CD4-positive, alpha-beta T cell treated with Interleukin-6 for 4 hours (primary cell): ENCODE results near the gene PLAC9.

Experiments used
- DNase-seq: peaks from one replicate; pipeline ENCODE4 v3.0.0-alpha.2; 2020; ENCODE audit warnings: mixed read lengths

The PLAC9 gene

GRCh38 chr10:80186364-80187012 lies 54.0 kb downstream of the PLAC9 start:
- peak; percentile 36 for DNase-seq

GRCh38 chr10:80187060-80187459 lies 54.5 kb downstream of the PLAC9 start:
- no peak for DNase-seq

GRCh38 chr10:80187465-80188409 lies 55.2 kb downstream of the PLAC9 start:
- DNase-seq = peak; percentile 88

- no peak for DNase-seq
These were observed 56.2 kb downstream of the PLAC9 start for GRCh38 chr10:80188713-80189112.

- no peak for DNase-seq
These were observed 59.2 kb downstream of the PLAC9 start for GRCh38 chr10:80191589-80192270.

- no peak for DNase-seq
These were observed 60.0 kb downstream of the PLAC9 start for GRCh38 chr10:80192553-80192952.

GRCh38 chr10:80194373-80195045 lies 62.0 kb downstream of the PLAC9 start:
- no peak for DNase-seq
